CD4-positive, alpha-beta T cell treated with Interleukin-4 for 1 hour (primary cell): ENCODE results near the gene HS3ST3A1.

Experiments
- DNase-seq, 2 donors: peaks; one replicate each; pipeline ENCODE4 v3.0.0-alpha.2; 2020 to 2022

Gene HS3ST3A1

DNA sequence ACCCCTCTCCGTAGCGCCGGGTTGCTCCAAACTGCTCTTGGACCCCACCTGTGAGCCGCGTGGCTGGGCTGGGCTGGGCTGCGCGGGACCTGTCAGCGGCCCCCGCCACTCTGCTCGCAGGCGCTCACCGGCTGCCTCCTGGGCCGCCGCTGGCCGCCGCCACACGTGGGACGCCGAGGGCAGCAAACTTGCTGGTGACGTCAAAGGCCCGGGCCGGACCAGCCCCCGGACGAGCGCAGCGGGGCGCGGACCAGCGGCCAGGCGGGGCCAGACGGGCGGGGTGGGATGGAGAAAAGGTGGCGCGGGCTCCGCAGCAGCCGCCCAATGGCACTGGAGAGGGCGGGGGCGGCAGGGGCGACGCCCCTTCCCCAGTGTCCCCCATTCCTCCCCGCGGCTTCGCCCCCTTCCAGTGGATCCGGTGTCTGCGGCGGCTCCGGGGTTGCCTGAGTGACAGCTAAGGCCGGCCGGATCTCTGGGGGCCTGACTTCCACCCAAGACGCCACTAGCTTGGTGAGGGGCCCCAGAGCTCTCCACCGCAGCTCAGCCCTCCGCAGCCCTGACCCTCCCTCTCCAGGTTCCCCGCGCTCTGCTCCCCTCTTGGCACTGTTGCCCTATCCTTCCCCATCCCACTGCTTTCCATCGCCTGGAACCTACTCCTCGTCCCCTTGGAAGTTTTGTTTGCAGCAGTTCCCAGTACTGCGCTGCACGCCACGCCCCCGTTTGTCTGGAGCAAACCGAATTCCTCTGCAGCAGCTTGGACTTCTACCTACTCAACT lies at the start of gene HS3ST3A1:
TSS of gene HS3ST3A1 (minus strand) at position 154 of the 776 bp plus-strand sequence. CDS start 800 bp downstream, outside the sequence.
- no peak for DNase-seq

DNA sequence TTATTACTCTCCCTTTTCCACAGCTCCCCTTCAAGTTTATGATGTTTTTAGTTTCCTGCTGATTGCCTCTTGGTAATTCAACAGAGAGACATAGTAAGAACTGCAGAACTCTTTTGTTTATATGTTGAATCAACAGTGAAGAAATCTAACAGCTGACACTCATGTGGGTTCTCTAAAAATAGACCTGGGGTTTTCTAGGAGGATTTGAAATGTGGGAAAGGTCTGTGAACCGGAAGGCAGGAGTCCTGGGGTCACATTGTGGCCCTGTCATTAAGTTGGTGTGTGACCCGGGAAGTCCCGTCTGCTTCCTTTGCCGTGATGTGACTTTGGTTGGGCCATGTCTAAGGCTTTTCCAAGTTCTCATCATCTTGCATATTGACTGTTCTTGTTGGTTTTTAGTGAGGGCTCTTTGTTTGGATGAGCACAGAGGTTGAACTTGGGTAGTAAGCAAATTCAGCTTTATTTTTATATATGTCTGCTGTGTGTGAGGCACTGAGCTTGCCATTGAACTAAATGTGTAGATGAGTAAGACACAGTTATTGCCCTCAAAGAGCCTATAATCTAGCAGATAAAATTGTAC lies 48.5 kb upstream of the HS3ST3A1 start:
- no peak for DNase-seq

DNA sequence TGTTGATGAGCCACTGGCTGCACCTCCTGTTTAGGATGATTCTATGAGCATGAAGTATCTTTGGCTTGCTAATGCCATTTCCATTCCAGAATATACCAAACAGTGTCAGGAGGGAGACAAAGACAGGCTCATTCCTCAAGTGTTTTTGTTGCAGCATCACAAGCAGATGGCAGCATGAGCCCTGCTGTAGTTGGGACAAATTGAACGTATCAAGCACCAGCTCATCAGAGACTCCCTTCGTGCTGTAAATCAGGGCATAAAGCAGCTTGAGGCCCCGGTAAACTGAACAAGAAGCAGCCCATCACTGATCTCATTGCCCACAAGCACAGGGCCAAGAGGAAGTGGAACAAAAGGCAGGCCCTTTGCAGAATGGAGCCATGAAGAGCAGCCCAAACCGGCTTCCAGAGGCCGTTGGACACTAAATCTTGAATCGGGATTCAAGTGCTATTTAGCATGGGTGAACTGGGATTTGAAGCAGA lies 45.9 kb upstream of the HS3ST3A1 start:
- DNase-seq: peak in 1 of 2 donors; percentile 1

DNA sequence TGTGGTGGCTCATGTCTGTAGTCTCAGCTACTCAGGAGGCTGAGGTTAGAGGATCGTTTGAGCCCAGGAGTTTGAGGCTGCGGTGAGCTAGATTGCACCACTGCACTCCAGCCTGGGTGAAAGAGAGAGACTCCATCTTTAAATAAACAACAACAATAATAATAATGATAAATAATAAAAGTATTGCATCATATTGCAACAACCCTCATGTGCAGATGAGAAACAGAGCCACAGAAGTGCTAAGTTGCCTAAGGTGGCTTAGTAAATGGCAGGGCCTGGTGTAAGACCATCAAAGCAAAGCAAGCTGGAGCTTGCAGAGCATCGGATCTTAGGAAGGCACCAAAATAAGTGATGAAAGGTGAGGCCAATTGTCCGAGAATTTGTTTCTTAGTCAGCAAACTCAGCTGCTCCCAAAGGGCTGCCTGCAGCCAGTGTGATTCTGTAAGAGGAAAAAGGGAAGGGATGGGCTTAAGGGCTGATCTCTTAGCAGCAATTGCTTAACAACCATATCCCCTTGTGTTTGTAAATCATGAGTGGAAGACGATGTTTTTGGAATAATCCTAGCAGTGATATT lies 45.3 kb upstream of the HS3ST3A1 start:
- DNase-seq: no peak

DNA sequence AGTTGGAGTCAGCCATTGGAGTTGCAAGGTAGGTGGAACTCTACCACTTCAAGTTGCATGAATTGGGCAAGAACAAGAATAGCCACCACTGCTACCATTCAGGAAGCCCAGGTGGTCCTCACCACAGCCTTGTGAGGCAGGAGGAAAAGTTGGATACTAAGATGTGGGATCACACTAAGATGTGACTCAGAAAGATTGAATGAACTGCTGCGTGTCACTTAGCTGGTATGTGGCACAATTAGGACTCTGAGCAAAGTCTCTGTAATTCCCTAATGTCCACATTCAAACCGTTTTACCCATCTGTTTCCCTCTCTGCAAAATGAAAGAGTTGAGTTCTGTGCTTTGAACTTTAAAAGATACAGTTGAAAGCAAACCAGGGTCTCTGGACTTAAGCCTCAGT lies 44.7 kb upstream of the HS3ST3A1 start:
- DNase-seq: no peak

DNA sequence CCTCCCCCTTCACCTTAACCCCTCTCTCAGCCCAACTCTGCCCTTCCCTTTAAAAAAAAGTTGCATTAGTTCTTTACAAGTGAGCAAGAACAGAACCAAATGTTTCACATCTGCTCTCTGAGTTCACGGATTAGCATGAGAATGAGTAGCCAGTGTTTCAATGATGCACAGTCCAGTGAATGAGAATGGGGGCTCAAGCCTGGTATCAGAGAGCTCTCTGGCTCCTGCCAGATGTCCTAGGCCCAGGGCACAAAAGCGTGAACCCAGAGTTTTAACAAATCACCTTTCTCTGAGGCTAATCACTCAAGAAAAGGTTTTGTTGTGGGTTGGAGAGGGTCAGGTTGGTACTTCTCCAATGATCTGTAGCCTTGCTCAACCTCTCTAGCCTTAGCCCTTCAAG lies 41.5 kb upstream of the HS3ST3A1 start:
- DNase-seq: no peak

DNA sequence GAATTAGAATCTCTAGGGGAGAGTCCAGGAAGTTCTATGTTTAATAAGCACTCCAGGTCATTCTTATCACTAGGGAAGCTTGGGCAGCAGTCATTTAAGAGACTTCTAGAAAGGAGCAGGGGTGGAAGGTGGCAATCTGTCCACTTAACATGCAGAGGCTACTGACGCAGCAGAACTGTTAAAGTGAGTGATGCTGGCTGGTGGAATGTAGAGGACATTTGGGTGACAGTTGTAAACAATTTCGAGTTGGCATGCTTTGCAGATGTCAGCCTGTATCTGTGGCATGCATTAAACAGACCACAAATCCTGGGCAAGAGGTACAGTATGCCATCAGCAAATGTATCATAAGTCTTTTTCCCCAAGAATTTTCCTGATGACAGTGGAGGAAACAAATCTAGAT lies 40.5 kb upstream of the HS3ST3A1 start:
- no peak for DNase-seq

DNA sequence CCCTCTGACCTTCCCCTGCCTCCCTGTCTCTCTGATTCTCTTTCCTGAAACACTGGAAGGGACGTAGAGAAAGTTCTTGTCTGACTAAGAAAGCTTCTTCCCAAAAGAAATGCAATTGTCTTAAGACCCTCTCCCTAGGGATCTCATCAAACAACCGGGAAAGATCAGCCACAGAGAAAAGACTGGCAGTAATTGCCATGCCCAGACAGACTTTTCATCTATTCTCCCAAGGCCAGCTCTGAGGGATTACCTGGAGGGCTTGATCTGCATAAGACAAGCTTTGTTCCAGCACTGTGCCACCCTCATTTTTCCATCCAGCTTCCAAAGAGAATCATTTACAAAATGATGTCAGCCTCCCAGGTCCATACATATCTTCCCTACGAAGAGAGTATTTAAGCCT lies 38.8 kb upstream of the HS3ST3A1 start:
- DNase-seq: no peak

DNA sequence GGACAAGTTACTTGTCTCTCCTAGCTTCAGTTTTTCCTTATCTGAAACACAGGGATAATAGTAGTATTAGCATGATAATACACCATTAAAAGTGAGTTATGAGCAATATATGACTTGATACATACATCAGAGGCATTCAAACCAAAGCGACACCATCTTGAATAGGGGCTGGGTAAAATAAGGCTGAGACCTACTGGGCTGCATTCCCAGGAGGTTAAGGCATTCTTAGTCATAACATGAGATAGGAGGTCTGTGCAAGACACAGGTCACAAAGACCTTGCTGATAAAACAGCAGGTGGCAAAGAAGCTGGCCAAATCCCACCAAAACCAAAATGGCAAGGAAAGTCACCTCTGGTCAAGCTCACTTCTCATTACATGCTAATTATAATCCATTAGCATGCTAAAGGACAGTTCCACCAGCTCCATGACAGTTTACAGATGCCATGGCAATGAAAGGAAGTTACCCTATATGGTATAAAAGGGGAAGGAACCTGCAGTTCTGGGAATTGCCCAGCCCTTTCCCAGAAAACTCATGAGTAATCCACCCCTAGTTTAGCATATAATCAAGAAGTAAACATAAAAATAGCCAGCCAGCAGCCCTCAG lies 37.2 kb upstream of the HS3ST3A1 start:
- DNase-seq: no peak

DNA sequence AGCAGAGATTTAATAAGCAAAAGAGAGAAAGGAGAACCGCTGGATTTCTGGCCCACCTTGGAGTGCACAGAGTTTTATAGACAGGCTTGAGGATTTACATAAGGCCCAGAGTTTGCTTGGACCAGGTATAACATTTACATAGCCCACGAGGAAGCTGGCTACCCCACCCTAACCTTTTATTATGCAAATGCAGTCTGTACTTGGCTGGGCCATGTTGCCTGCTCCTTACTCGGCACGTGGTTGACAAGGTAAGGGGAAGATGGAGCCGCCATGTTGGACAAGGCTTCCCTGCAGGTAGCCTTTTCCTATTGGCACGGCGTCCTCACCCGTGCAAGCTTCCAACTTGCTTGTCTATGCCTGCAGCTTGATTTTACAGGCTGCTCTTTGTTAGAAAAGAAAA lies 35.2 kb upstream of the HS3ST3A1 start:
- DNase-seq: no peak

DNA sequence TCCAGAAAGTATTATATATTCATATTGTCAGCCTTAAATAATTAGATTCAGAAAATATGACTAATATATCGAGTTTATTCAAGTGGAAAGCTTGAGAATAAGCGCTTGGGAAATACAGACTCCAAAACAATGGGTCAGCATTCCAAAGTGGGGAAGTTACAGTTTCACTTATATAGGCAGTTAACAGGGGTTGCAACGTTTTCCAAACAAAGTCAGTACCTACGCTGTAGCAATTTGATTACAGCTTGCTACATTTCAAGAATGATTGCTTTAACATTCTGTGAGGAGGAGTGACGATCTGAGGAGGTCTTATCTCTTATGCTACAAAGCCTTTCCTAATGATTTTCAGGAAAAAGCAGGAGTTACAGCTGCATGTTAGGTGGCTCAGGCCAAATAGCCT lies 34.2 kb upstream of the HS3ST3A1 start:
- DNase-seq: no peak

DNA sequence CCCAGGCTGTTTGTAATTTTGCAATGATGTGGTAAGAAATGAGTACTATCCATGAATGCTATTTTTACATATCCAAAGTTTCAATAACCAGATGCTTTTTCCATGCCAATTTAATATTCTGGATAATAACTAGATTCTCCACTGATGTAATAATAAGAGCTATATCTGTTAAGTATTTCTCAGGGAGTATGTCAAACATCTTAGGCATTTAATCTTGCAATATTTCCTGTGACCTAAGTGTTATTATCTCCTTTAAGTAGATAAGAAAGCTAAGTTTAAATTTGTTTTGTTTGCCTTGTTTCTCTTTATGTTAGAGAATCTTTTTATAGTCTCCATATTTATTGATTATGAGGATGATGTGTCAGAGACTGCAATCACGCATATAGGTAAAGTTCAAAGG lies 32.3 kb upstream of the HS3ST3A1 start:
- no peak for DNase-seq

DNA sequence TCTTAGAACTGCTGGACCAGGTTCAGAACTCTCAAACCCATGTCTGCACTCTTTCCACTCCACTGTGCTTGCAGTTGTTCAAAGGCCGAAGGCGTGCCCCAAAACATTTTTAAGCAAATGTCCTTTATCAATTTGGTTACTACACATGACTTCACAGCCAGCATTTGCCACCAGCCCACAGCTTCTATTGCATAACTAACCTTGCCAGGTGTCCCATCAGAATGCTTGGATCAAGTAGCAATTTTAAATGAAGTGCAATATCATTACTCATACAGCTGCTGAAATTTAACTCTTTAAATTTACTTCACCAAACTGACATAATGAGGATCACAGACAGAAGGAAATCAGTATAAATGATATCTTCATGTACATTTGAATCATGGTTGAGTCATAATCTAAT lies 29.8 kb upstream of the HS3ST3A1 start:
- DNase-seq: no peak

DNA sequence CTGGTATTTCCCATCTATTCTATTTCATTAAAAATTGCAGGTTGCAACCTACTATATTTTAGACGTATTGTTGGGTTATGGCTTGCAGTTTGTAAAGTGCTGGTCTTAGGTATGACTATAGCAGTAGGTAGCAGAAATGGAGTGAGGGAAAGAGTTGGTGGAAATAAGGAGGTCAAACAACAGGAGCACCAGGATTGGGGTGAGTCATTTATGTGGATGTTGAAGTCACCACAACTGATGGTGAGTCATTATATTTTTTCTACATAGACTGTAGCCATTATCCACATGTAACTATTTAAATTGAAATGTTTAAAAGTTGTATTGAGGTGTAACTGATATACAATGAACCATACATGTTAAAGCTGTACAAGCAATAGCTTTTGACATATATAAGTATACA lies 25.0 kb upstream of the HS3ST3A1 start:
- DNase-seq: no peak

DNA sequence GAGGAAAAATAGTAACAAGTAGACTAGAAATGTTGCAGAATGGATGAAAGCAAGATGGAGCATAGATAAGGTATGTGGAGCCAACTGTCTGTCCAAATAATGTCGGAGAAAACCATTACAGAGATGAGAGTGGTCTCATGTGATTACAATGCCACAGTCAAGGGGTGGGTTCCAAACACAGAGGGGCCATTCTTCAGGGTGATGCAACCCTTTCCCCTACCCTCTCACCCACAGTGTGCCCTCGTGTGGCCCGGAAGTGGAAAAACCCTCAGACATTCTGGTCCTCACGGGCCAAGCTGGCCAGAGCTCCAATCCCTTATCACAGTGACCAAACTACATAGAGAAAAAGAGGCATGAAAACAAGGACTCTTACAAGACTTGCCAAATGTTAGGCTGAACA lies 17.7 kb upstream of the HS3ST3A1 start:
- no peak for DNase-seq

DNA sequence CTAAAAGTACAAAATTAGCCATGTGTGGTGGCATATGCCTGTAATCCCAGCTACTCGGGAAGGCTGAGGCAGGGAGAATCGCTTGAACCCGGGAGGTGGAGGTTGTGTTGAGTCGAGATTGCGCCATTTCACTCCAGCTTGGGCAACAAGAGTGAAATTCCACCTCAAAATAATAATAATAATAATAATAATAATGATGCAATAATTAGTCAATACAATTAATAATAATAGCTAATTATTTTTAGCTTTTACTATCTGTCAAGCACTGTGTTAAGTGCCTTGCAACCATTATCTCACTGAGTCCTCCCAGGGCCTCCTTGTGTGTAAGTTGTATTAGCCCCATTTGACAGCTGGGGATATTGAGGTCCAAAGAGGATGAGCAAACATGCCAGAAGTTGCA lies 14.3 kb upstream of the HS3ST3A1 start:
- no peak for DNase-seq

DNA sequence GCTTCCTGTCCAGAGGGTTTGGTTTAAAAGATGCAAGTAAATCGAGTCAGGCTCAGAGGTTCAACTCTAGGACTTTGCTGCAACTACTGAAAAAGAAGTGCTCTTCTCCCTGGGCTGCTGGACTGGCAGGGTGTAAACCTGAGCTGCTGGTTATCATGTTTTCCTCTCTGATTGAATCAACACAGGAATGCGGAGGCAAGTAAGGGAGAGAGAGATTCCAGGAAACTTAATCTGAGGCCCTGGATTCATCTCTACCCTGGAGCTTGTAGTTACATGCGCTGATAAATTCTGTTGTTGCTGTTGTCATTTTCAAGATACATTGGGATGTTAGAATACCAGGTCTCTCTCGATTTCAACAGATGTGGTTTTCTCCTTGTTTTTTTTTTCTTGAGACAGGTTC lies 8.2 kb upstream of the HS3ST3A1 start:
- DNase-seq: no peak

DNA sequence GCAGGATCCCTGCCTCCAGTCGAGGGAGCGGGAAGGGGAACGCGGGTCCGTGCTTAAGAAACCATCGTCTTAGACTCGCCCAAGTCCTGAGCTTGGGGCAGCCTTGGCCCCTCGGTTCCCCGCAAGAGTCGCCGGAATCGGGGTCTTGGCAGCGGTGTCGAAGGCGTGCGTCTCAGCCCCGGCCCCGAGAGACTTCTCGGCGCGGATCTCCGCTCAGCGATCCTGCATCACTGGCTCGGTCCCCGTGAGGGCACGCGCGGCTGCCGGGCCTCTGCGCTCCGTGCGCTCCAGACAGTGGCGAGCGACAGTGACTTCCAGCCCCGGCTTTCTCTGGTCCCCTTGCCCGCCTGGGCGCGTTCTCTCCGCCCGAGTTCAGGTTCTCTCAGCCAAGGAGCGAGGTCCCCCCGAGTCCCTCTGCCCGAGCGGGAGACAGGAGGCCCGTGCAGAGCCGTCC lies 380 bp downstream of the HS3ST3A1 start:
- no peak for DNase-seq

DNA sequence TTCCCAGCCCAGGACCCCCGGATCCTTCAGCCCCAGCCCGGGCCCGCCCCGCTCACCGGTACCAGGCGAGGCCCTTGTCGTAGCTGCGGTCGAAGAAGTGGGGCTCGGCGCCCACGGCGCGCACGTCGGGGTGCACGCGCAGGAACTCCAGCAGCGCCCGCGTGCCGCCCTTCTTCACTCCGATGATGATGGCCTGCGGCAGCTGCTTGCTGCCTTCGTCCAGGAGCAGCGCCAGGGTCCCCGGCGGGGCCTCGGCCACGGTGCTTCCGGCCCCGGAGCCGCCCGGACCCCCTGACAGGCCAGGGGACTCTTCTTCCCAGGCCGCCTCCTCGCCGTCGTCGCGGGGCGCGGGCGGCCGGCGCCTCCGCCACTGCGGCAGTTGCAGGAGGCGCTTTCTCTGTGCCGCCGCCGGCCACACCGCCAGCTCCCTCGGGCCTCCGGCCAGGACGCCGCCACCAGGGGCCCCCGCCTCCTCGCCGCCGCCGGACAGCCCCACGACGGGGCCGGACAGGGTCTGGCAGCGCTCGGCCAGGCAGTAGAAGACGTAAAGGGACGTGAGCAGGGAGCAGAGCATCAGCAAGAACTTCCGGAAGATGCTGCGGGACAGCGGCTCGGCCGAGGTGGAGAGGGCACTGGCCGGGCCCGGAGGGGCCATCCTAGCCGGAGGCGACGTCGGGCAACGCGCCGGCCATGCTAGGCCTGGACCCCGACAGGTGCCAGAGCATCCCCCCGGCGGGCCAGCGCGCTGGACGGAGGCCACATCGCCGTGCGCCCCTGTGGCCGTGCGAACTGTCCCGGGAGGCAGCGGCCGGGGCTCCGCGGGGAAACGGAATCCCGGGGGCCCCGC lies 1.0 kb downstream of the HS3ST3A1 start:
- DNase-seq: no peak

DNA sequence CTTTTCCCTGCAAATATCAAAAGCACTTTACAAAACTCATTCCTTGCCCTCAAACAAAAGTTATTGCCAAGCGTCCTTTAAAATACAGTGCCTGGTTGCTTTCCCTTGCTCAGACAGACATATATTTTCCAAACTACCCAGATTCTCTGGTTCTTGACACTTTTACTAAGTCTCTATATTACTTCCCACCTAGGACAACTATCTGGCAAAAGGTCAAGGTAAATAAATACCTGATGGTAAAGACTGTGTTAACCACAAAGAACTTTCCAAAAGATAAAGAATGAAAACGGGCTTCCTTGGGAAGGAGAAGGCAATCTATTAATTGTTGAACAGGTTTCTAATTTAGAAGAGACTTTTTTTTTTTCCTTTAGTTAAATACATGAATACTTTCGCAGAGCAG lies 1.9 kb downstream of the HS3ST3A1 start:
- DNase-seq: no peak

DNA sequence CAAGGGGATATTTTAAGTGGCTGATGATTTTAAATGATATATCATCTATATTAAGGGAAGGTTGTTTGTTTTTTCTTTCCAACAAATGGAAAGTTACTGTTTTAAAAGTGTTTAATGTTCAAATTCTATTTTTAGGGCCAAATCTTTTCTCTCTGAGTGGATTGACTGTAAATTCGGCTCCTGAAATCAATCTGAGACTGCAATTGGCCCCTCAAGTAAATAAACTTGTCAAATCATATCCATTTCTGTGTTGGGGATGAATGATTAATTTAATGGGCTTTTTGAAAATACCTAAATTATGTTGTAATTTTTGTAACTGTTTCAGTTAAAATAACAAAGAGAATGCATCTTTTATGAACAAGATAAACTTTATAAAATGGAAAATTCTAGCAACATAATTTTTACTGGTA lies 2.6 kb downstream of the HS3ST3A1 start:
- DNase-seq: no peak

DNA sequence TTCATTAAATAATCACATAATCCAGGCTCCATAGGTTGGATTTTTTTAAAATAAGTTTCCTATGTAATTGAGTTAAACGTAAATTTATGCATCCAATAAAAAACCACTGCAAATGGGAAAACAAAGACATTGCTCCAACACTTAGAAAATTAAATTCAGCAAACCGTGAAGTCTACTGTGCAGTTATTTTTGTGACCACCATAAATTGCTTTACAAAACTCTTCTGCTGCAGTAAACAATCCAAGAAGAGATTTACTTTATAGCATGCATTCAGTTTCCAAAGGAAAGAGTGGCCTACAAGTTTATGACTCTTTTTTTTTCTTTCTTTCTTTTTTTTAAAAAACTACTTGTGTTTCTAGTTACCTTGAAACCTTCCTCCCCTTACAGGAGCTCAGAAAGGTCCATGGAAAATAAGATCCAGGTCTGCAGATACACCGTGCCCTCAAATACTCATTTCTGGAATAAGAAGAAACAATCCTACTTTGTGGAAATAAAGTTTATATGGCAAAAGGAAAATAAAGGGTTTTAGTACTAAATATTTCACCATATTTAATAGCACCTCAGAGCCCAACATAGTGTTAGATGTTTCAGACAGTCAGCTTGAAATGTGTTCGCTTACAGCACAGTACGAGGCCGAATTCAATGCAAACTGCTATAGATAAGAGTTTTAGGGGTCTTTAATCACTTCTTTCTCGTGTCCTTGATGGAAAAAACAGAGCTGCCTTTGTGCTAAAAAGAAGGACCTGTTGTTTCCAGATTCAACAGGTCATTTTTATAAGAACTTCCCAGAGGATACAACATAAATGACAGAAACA lies 3.2 kb downstream of the HS3ST3A1 start:
- DNase-seq: no peak
